C4-2B (cell line): ENCODE results near the gene OPRD1.

Experiments used
- ZFX ChIP-seq: fragments of 450-650 bp; IDR thresholded peaks from 2 replicates; pipeline ENCODE4 v1.6.1; 2017
- TF ChIP-seq, protein P1 (sequence below): fragments of 450-650 bp; conservative IDR thresholded peaks from 2 replicates; pipeline ENCODE4 v1.5.1; 2017; ENCODE audit warnings: mild to moderate bottlenecking

DNA sequence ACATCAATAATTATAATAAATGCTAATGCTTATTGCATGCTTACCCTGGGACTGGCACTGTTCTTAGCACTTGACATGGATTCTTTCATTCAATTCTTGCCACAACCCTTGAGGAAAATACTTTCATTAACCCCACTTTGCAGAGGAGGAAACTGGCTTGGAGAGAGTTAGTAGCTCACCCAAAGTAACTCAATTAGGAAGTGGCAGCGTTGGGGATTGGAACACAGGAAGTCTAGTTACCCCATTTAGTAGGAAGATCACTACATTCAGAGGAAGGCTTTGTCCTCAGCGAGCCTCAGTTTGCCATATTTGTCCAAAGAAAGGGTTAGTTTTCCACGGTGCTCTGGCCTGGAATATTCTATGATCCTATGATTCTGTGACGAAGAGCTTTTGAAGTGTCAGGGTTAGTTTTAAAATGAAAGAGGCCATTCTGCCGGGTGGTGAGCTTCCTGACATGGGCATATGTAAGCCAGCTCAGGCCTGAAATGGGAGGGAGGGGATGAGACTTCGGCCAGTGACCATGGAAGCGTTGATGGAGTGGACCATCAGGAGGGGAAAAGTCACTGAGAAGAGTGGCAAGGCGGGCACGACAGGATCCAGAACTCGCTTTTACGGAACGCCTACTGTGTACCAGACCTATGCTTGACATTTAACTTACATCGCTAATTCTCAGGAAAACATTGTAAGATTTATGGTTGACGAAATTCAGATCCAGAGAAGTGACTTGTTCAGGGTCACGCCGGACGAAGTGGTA, 74.2 kb downstream of the OPRD1 start:
- TF ChIP-seq, protein P1, sequence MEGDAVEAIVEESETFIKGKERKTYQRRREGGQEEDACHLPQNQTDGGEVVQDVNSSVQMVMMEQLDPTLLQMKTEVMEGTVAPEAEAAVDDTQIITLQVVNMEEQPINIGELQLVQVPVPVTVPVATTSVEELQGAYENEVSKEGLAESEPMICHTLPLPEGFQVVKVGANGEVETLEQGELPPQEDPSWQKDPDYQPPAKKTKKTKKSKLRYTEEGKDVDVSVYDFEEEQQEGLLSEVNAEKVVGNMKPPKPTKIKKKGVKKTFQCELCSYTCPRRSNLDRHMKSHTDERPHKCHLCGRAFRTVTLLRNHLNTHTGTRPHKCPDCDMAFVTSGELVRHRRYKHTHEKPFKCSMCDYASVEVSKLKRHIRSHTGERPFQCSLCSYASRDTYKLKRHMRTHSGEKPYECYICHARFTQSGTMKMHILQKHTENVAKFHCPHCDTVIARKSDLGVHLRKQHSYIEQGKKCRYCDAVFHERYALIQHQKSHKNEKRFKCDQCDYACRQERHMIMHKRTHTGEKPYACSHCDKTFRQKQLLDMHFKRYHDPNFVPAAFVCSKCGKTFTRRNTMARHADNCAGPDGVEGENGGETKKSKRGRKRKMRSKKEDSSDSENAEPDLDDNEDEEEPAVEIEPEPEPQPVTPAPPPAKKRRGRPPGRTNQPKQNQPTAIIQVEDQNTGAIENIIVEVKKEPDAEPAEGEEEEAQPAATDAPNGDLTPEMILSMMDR = no peak
- no peak for TF ChIP-seq ZFX
